HG03439 (cell line): Measurements from ENCODE around the gene ZNG1F.
"Not testable (repeated sequence)": the region's sequence is repeated elsewhere in the genome, so short reads cannot be mapped to it uniquely, and the experiment has no call there.

ENCODE experiments used
- ATAC-seq: cut with Tn5 transposase; IDR thresholded peaks from one replicate; pipeline ENCODE4 v1.9.1; 2021; ENCODE audit warnings: mild to moderate bottlenecking, moderate library complexity; ENCODE audit not compliant: unreplicated experiment

ZNG1F gene

DNA sequence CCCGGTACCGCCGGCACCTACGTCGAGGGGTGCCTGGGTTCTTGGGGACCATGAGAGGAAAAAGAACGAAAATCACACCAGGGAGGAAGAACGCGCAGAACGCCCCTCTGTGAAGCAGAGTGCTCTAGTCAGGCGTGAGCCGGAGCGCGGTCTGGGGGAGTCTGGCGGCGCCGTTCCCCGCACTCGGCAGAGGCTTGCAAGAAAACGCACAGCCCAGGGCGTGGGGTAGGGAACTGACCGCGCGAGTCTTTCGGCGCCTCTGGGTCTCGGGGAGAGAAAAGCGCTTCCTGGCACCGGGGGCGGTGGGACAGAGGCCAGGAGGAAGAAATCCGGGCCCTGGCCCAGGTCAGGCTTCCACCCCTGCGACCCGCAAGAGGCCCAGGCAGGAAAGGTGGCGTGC, 65.3 kb downstream of the ZNG1F start:
- ATAC-seq, result not testable (repeated sequence)

DNA sequence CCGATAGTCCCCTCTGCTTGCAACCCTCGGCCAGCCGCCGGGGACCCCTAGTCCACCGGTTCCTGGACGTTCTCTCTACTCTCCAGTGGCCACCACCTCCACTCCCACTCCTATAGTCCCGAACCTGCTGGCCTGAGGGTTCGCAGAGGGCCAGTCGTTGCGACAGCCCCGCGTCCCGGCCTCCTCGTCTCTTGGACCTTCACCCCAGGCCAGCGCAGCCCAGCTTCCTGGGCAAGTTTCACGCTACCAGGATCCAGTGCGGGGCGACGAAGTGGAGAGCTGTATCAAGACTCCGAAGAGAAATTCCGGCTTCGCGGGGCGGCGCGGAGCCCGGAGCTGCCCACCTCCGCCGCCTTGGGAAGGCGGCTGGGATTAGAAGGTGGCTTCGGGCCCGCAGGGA, 65.7 kb downstream of the ZNG1F start:
- not testable (repeated sequence) for ATAC-seq

DNA sequence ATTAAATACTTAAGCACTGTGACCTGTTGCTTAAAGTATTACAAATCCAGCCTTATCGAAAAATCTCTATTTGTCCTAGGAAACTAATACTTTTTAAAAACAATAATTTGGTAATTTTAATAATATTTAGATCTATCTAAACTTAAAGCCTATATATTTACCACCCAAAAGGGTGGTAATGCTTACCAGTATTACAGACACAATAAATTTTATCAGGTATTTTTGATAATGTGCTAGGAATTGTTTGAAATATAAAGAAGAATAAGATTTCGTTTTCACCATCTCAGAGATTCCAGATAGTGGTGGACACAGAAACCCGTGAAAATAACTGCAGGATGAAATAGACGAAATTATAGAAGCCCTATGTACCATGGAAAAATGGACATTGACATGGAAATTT, 68.4 kb downstream of the ZNG1F start:
- ATAC-seq, result not testable (repeated sequence)

DNA sequence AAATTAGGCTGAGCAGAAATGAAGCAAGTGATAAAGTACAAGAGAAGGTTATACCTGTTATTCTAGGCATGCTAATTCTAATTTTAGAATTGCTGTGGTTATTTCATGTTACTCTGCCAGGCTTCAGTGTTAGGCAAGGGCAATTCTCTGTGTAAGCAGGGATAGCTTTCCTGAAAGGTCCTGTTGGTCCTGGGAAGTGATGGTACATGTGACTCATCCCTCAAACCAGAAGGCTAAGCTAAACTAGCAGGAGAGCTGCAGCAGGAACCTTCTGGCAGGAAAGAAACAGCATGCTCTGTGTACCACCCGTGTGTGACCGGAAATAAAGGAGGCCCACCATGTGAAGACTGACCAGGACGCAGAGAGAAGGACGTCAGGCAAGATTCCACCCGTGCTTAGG, 69.4 kb downstream of the ZNG1F start:
- not testable (repeated sequence) for ATAC-seq

DNA sequence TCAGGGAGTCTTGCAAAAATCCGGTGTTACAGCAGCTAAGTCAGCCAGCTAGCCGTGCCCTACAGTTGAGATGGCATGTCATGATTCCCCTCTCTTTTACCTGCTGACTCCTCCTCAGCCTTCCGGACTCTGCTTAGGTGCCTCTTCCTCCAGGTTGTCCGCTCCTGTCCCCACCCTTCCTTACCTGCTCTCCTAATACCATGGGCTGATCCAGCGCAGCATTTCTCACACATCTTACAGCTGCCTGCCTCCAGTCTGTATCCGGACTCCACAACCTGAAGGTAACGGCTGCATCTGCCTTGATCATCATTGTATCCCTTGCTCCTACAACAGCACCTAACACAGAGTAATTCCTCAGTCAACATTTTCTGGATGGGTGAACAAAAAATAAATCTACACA, 69.8 kb downstream of the ZNG1F start:
- ATAC-seq, result not testable (repeated sequence)

DNA sequence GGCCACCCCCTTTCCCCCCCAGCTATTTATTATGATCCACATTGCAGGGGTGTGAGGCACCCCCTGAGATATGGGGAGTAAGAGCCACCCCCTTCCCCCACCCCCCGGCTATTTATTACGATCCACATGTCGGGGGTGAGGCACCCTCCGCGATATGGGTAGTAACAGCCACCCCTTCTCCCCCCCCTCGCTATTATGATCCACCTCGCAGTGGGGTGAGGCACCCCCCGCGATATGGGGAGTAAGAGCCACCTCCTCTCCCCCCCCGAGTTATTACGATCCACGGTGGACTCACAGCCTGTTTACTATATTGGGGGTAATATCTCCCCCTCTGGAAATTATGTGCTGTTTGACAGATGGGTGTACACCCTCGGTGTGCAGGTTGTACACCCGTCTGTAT, 75.8 kb downstream of the ZNG1F start:
- ATAC-seq, result not testable (repeated sequence)

DNA sequence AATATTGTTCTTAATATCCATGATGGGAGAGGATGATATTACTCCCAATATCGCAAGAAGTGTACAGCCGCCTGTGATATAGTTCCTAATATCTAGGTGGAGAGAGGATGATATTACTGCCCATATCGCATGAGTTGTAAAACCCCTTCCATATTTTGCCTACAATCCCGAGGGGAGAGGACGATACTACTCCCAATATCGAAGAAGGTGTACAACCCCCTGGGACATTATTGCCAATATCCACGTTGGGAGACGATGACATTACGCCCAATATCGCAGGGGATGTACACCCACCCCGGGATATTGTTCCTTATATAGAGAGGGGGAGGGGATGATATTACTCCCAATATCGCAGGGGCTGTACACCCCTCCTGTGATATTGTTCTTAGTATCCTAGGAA, 77.7 kb downstream of the ZNG1F start:
- not testable (repeated sequence) for ATAC-seq

DNA sequence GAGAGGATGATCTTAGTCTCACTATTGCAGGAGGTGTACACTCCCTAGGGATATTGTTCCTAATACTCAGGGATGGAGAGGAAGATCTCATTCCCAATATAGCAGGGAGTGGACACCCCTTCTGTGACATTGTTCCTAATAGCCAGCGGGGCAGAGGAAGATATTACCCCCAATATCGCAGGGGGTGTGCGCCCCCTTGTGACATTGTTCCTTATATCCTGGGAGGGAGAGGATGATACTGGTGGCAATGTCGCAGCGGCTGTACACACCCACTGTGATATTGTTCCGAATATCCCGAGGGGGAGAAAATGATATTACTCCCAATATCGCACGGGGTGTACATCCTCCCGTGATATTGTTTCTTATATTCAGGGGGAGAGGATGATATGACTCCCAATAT, 78.2 kb downstream of the ZNG1F start:
- ATAC-seq, result not testable (repeated sequence)

DNA sequence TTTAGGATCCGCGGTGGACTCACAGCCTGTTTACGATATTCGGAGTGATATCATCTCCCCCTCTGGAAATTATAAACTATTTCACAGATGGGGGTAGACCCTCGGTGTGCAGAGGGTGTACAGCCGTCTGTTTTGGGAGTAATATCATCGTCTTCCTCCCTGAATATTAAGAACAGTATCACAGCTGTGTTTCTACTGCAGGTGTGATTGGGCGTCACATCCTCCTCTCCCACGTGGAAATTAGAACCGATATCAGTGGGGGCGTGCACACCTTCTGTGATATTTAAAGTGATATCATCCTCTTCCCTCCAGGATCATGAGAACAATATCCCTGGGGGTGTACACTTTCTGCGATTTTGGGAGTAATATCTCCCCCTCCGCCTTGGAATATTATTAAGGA, 79.9 kb downstream of the ZNG1F start:
- ATAC-seq, result not testable (repeated sequence)

DNA sequence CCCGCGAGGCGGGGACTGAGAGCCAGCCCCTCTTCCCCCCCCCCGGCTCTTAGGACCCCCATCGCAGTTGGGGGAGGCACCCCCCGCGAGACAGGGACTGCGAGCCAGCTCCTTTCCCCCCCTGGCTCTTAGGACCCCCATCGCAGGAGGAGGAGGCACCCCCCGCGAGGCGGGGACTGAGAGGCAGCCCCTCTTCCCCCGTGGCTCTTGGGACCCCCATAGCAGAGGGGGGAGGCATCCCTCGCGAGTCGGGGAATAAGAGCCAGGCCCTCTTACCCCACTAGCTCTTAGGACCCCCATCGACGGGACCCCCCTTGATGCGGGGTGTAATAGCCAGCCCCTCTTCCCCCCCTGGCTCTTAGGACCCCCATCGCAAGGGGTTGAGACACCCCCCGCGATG, 80.3 kb downstream of the ZNG1F start:
- not testable (repeated sequence) for ATAC-seq

DNA sequence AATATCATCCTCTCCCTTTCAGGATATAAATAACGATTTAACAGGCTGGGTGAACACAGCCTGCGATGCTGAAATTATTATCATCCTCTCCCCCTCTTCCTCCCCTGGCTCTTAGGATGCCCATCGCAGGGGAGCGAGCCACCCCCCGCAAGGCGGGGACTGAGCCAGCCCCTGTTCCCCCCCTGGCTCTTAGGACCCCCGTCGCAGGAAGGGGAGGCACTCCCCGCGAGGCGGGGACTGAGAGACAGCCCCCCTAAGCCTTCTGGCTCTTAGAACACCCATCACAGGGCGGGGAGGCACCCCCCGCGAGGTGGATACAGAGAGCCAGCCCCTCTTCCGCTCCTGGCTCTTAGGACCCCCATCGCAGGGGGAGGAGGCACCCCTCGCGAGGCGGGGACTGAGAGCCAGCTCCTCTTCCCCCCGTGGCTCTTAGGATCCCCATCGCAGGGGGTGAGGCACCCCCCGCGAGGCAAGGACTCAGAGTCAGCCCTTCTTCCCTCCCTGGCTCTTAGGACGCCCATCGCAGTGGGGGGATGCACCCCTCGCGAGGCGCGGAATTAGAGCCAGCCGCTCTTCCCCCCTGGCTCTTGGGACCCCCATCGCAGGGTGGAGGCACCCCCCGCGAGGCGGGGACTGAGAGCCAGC, 82.5 kb downstream of the ZNG1F start:
- not testable (repeated sequence) for ATAC-seq

DNA sequence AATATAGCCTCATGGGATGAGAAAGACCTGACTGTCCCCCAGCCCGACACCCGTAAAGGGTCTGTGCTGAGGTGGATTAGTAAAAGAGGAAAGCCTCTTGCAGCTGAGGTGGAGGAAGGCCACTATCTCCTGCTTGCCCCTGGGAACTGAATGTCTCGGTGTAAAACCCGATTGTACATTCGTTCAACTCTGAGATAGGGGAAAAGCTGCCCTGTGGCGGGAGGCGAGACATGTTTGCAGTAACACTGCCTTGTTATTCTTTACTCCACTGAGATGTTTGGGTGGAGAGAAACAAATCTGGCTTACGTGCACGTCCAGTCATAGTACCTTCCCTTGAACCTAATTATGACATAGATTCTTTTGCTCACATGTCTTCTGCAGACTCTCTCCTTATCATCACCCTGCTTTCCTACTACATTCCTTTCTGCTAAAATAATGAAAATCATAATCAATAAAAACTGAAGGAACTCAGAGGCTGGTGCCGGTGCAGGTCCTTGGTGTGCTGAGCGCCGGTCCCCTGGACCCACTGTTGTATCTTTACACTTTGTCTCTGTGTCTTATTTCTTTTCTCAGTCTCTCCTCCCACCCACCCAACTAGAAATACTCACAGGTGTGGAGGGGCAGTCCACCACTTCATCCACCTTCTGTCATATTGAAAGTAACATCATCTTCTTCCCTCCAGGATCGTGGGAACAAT, 83.4 kb downstream of the ZNG1F start:
- ATAC-seq, result not testable (repeated sequence)

DNA sequence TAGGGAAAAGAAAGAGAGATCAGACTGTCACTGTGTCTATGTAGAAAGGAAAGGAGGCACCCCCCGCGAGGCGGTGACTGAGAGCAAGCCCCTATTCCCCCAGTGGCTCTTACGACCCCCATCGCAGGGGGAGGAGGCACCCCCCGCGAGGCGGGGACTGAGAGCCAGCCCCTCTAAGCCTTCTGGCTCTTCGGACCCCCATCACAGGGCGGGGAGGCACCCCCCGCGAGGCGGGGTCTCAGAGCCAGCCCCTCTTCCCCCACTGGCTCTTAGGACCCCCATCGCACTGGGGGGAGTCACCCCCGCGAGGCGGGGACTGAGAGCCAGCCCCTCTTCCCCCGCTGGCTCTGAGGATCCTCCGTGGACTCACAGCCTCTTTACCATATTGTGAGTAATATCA, 84.6 kb downstream of the ZNG1F start:
- not testable (repeated sequence) for ATAC-seq

DNA sequence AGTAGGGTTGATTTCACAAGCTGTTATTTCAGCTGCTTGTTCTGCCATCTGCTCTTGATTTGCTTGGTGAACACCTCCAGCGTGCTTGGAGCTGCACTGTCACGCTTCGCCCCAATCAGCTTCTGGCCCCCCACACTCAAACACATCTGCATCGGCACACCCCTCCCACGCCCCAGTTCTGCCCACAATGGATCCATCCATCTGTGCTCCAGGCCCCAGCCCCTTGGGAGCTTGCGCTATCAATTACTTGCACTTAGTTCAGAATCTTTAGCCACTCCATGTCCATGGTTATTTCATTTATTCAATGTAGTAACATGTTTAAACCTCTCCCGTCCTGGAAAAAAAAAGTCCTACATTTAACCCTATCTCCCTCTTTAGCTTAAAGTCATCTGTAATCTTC, 88.6 kb downstream of the ZNG1F start:
- not testable (repeated sequence) for ATAC-seq

DNA sequence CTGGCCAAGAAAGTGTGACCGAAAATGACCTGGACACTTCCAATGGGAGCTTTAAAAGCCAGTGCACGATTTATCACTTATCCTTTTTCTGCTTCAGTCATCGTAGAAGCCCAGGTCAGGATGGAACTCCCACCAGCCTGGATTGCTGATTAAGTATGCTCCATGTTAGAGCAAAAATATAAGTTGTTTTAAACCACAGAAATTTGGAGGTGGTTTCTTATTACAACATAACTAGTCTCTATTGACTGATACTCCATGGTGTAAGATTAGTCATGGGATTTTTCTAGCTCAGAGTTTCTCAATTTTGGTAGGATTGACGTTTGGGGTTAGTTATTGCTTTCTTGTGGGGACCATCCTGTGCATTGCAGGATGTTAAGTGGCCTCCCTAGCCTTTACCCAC, 90.4 kb downstream of the ZNG1F start:
- ATAC-seq, result not testable (repeated sequence)

DNA sequence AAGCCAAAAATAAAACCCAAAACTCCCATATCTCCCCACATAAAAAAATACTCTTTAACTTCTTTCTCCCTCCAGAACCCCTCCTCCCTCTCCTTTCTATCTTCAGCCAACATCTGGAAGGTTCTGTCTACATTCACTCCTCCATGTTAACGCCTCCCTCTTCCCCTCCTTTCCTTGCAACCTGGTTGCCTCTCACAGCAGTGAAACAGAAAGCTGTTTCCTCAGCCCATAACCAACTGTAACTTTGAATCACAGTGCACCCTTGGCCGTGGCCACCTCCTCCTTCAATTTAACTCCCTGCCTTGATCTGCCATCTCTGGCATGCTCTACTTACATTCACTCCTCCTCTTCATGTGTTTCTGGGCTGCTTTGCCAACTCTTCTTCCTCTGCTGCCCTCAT, 94.1 kb downstream of the ZNG1F start:
- ATAC-seq, result not testable (repeated sequence)

DNA sequence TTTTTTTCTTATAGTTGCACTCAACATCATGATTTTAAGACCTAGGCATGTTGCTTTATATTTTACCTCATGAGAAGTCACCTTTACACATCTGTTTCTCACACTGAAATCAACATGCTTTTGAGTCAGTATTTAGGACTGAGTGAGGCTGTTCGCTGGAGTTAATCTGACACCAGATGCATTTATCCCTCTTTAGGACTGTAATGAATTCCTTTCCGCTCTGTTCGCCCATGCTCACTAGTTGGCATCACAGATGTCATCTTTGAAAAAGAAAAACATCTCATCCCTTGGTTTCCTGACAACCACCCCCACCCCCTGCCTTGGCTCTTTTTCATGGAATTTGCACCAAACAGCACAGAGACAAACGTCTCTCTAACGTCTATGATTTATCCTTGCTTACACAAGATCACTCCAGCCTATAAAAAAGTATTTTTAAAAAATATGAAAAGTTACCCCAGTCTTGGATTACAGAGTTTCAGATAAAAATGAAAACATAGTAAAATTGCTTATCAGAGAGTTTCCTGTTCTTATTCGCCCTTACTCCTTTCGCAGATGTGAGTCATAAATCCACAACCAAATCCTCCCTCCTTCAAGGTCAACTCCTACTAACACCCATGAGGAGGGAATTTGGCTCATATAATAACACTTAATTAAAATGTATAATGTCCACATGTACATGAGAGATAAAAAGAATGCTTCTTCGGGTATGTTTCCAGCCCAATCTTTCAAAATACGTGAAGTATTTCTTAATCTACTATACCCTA, 94.9 kb downstream of the ZNG1F start:
- not testable (repeated sequence) for ATAC-seq

DNA sequence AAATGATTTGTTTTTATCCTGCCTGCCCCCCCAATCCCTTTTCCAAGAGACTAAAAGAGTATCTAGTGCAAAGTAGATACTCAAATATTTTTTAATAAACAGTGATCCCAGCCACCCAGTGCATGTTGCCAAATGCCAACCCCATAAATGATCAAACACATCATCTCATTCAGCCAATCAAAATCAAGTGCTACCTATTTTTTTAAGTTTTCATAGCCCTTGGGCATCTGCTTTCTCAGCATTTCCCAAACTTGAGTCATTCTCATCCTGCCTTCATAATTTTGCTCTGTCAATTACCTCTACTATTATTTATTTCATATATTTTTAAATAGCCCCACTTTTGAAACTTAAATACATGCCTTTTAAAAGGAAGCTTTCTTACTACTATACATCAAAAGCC, 98.2 kb downstream of the ZNG1F start:
- not testable (repeated sequence) for ATAC-seq

DNA sequence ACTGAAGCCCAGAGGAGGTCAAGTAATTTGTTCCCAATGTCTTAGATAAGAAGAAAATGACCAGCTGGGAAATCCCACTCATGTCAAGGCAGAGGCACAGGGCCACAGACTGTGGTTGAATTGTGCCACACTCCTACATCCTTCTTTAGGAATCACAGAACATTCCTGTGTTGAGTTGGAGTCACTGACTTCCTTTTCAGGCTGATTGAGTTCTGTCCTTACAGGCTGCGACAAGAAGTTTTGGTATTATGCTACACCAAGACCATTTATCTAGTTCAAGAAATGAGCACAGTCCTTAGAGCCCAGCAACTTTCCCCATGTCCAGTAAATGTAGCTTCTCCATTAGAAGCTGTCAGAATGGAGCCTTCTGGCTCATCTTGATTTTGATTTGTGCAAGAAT, 98.7 kb downstream of the ZNG1F start:
- not testable (repeated sequence) for ATAC-seq

DNA sequence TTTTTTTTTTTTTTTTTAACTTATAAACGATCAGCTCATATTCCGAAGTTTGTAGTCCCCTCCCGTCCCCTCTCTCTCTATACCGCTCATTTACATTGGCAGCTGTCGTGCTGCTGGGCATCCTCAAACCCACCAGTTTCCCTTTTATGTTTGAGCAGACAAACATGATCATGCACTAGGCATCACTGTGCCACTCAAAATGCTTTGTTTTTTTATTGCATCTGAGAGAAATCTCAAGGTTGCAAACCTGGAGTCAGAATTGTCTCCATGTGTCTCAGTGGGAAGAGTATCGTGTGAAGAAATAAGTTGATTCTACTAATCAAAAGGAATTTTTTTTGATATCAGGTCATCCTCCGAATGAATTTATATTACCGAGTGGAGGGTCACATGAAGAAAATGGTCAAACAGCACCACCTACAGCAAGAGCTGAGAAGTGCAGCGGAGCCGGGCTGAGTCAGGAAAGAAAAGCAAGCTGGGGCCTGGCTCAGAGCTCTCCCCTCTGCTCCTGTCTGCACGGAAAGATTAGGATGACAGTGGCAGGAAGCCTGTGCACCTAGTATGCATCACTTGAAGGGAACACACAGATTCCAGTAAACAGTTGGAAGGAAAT, 100.6 kb downstream of the ZNG1F start:
- ATAC-seq, result peak; percentile 77

DNA sequence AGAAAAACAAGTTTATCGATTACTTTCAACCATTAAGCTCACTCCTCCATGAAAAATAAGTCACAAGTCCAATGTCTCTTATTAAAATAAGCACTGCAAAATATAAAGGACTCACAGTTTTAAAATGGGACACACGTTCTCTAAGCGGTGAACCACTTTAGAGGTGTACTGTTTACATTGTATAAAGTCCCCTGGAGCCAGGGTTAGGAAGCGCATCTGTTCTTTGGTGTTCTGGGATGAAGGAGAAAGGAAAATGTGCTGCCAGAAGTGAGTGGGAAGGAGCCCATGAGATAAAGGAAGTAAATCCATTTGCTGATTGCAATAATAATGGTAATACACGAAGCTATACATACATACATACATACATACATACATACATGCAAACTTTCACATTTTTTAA, 101.2 kb downstream of the ZNG1F start:
- not testable (repeated sequence) for ATAC-seq
